ENCODE measurements around the gene IRF8. TPM values are rescaled to one million over a fixed set of nuclear protein-coding genes. Genes with fewer than 3 reads are reported as not detected.
"Not testable (repeated sequence)": the region's sequence is repeated elsewhere in the genome, so short reads cannot be mapped to it uniquely, and the experiment has no call there.

IRF8 gene
- total RNA-seq, 2 experiments from 2014 or later = 4.8 to 4.9 TPM

DNA sequence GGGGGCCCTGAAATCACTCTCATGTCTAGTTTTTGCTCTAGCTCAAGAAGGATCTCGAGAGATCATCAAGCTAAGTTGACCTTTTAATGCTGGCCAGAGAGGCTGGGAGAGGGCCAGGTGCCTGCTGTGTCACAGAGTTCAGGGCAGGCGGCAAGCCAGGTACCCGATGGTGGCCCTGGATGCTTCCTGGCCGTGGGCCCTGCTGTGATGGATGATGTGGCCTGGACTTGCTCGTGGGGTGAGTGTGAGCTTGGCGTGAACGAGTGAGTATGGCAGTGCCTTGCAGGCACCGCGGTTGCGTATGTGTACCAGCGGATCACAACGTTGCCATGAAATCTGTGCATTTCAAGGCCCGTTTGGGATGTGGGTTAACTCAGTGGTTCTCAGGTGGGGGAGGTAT is 7.4 kb downstream of the IRF8 start:
- H3K36me3 Mint-ChIP-seq (ENCODE audit: low read depth) = peaks cover 15% of the 10 kb centered on the region
- peaks cover 7% of the 10 kb centered on the region for H3K27me3 Mint-ChIP-seq
- no peak overlapping the region for H3K27ac Mint-ChIP-seq
- H3K9me3 Mint-ChIP-seq = no peaks in the 10 kb centered on the region
- DNase-seq = no peak
- CTCF ChIA-PET = no interaction called here
- H3K4me3 Mint-ChIP-seq = no peak overlapping the region
- H3K4me1 Mint-ChIP-seq = peaks cover 27% of the 10 kb centered on the region
- POLR2A ChIA-PET = interaction anchor here (0.8 kb wide), 1 partner anchor 77 kb away, joined by 3 read pairs; no protein-coding TSS in a partner anchor

DNA sequence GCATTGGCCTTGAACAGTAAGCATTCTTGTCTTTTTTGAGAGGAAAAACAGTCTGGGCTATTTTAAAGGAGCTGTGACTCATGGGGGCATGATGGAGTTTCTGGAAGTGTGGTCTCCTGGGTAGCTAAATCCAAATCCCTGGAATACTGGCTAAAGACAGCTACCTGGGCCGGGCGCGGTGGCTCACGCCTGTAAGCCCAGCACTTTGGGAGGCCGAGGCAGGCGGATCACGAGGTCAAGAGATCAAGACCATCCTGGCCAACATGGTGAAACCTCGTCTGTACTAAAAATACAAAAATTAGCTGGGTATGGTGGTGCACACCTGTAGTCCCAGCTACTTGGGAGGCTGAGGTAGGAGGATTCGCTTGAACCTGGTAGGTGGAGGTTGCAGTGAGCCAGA is 8.3 kb downstream of the IRF8 start:
- CTCF ChIA-PET, H3K27me3 Mint-ChIP-seq, H3K4me3 Mint-ChIP-seq, H3K9me3 Mint-ChIP-seq, H3K27ac Mint-ChIP-seq, DNase-seq: not testable (repeated sequence)
- peaks cover 18% of the 10 kb centered on the region for H3K4me1 Mint-ChIP-seq
- POLR2A ChIA-PET = interaction anchor here (0.8 kb wide), 1 partner anchor 76 kb away, joined by 3 read pairs; no protein-coding TSS in a partner anchor
- H3K36me3 Mint-ChIP-seq (ENCODE audit: low read depth) = peaks cover 15% of the 10 kb centered on the region

DNA sequence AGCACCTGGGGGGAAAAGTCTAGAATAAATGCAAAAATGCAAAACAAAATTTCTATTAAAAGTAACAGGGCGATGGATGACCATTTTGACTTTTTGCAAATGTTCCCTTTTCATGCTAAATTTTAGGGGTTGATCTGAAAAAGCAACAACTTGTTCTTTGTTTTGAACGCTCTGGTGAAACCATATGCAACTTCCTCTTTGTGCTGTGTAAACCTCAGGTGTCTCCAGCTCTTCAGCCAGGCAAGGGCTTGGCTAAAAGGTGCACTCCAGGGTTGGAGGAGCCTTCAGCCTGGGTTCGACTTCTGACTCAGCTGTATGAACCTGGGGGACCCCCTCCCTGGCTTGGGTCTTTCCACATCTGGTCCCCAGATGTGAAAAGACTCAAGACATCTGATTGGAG is 9.5 kb downstream of the IRF8 start:
- ChIA-PET CTCF (no interaction called here), POLR2A (no interaction called here)
- DNase-seq = no peak
- H3K9me3 Mint-ChIP-seq = no peaks in the 10 kb centered on the region
- no peaks in the 10 kb centered on the region for H3K27me3 Mint-ChIP-seq
- peaks cover 6% of the 10 kb centered on the region for H3K4me1 Mint-ChIP-seq
- H3K27ac Mint-ChIP-seq = no peak overlapping the region
- peaks cover 14% of the 10 kb centered on the region for H3K36me3 Mint-ChIP-seq (ENCODE audit: low read depth)
- no peak overlapping the region for H3K4me3 Mint-ChIP-seq

DNA sequence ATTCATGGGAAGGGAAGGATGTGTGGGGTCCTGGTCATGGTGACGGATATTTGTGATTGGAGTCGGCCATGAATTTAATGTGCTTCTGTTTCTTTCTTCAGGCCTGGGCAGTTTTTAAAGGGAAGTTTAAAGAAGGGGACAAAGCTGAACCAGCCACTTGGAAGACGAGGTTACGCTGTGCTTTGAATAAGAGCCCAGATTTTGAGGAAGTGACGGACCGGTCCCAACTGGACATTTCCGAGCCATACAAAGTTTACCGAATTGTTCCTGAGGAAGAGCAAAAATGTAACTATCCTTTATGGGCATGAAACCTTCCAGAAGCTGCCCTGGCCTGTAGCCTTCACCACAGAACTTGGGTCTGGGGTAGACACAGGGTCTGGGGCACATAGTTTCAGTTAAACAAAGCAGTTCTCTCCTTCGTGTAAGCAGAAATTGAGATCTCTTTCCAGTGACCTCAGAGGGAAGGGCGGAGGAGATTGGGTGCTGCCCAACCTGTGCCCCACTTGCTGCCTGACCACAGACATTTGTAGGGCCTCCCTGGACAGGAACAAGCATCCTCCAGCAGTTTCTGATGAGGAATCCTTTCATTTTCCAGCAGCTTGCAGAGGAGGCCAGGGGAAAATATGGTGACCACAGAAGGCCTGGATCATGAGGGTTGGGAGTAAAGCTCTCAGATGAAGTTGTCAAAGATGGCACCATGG is 10.1 kb downstream of the IRF8 start:
- H3K36me3 Mint-ChIP-seq (ENCODE audit: low read depth) = peaks cover 8% of the 10 kb centered on the region
- no peak overlapping the region for H3K27ac Mint-ChIP-seq
- ChIA-PET CTCF (no interaction called here), POLR2A (no interaction called here)
- peaks cover 3% of the 10 kb centered on the region for H3K4me1 Mint-ChIP-seq
- no peak for DNase-seq
- no peak overlapping the region for H3K4me3 Mint-ChIP-seq
- no peaks in the 10 kb centered on the region for H3K9me3 Mint-ChIP-seq
- no peaks in the 10 kb centered on the region for H3K27me3 Mint-ChIP-seq

DNA sequence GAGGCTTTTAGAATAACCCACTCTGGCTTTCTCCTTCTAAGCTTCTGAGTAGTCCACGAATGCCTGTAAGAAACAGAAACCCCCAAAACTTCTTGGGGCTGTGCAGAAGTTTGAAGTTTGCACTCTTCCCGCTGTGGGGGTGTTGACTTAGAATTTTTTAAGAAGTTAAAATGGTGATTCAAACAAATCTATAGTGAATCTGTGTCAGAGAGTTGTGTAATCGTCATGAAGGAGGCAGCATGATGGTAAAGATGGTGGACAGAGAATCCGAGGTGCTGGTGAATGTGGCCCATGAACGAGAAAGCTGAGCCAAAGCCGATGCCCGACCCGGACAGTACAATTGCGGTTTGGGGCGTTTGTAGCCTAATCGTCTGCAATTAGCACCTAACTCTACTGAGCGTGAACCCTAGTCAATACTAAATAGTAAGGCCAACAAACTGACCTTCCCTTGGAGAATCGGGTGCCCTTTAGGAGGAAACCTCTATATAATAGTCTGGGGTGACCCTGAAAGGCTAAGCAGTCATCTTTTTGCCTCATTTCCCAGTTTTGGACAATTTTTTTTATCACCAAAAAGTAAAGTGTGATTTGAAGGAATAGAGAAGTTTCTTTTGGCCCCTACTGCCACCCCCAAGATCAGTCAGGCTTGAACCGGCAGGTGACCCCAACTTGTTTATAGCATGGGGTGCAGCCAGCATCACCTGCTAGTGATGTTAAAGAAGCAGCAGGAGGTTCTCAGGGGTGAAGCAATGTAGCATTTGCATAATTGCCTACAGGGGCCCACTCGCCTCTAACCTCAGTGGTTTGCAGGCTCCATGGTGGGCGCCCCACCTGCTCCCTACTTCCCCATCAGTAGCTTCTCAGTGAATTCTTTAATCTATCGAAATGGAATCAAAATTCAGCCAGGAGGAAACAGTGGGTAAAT is 11.2 kb downstream of the IRF8 start:
- Mint-ChIP-seq H3K27ac (no peak overlapping the region), H3K4me3 (no peak overlapping the region), H3K9me3 (no peaks in the 10 kb centered on the region), H3K27me3 (no peaks in the 10 kb centered on the region), H3K36me3 (ENCODE audit: low read depth) (peaks cover 2% of the 10 kb centered on the region), H3K4me1 (peaks cover 3% of the 10 kb centered on the region)
- ChIA-PET POLR2A (no interaction called here), CTCF (interaction anchor here (0.9 kb wide), 1 partner anchor 89 kb away, joined by 3 read pairs; no protein-coding TSS in a partner anchor)
- no peak for DNase-seq

DNA sequence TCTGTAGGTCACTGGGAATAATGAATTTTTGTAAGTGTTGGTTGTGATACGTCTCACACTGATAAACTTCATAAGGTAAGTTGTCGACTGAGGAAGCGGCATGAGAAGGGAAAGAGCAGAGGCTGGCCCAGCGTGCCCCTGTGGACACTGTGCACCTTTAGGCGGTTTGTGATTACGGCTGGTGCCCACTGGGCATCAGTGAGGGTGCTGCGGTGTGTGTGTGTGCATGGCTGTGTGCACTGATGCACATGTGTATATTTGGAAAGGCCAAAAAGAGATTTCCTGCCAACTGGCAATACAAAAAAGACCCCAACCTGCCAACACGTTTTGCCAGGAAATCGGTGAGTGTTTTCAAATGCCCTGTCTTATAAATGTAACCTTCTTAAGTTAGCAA is 11.9 kb downstream of the IRF8 start:
- H3K4me1 Mint-ChIP-seq = peaks cover 3% of the 10 kb centered on the region
- no peaks in the 10 kb centered on the region for H3K27me3 Mint-ChIP-seq
- H3K36me3 Mint-ChIP-seq (ENCODE audit: low read depth) = no peaks in the 10 kb centered on the region
- H3K27ac Mint-ChIP-seq = no peak overlapping the region
- H3K4me3 Mint-ChIP-seq = no peak overlapping the region
- no peaks in the 10 kb centered on the region for H3K9me3 Mint-ChIP-seq
- POLR2A ChIA-PET = no interaction called here
- CTCF ChIA-PET = no interaction called here
- no peak for DNase-seq

DNA sequence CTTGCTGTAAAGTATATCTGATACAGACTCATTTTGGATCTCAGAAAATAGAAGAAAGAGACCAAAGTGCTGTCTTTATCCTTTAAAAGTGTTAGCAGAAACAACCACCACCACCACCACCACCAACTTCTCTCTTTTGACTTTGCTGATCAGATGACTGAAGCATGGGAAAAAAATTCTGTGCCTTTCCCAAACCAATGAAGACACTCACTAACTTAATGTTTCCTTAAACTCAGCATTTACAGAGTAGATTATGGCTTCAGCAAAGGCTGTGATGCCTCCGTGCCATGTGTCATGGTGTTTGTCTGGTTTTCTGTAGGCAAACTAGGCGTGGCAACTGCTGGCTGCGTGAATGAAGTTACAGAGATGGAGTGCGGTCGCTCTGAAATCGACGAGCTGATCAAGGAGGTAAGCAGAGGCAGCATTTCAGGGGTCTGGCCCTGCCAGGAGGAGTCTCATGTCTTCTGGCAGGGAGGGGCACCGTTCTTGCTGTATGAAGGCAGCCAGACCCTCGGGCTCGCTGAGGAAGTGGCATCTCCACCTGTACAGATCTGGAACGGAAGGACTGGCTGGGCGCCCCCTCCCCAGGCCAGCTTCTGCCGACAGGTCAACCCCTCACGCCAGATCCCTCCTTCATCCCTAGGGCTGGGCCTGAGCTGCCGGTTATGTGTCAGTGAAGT is 12.4 kb downstream of the IRF8 start:
- no peak for DNase-seq
- H3K4me1 Mint-ChIP-seq = peaks cover 3% of the 10 kb centered on the region
- no peaks in the 10 kb centered on the region for H3K9me3 Mint-ChIP-seq
- H3K4me3 Mint-ChIP-seq = no peak overlapping the region
- no peak overlapping the region for H3K27ac Mint-ChIP-seq
- H3K27me3 Mint-ChIP-seq = no peaks in the 10 kb centered on the region
- ChIA-PET POLR2A (no interaction called here), CTCF (no interaction called here)
- no peaks in the 10 kb centered on the region for H3K36me3 Mint-ChIP-seq (ENCODE audit: low read depth)

DNA sequence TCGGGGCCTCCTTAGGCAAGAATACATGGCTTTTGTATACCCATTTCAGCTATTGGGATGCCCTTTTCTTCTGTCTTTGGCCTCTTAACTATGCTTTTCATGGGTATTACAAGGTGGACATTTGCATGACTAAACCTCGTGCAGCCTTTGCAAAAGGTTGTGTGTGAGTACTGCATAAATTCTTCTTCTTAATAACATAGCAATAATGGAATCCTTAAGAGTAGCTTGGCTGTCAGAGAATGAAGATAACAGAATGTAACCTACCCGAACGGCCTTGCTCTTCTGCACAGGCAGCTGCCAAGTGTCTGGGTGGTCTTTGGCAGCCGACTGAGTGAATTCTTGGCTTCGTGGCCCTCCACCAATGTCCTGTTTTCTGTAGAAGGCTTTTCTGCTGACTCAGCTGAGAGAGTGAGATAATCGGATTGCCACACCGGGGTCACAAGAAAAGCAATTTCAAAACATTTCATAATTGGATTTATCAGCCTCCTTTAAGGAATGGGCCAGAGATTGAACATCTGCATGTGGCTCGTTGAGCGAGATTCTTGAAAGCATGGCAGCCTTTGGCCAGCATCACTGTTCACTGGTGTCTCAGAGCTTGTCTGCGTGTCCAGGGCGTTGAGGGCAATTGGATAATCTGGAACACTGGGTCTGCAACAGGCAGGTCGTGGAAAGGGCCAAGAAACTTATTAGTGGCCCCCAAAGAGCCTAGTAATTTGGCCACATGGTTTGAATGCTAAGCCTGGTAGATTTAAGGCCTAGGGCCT is 13.4 kb downstream of the IRF8 start:
- DNase-seq = no peak
- Mint-ChIP-seq H3K27me3 (no peaks in the 10 kb centered on the region), H3K9me3 (no peaks in the 10 kb centered on the region), H3K36me3 (ENCODE audit: low read depth) (no peaks in the 10 kb centered on the region), H3K4me3 (no peak overlapping the region), H3K27ac (no peak overlapping the region), H3K4me1 (peaks cover 3% of the 10 kb centered on the region)
- CTCF ChIA-PET = no interaction called here
- POLR2A ChIA-PET = no interaction called here

DNA sequence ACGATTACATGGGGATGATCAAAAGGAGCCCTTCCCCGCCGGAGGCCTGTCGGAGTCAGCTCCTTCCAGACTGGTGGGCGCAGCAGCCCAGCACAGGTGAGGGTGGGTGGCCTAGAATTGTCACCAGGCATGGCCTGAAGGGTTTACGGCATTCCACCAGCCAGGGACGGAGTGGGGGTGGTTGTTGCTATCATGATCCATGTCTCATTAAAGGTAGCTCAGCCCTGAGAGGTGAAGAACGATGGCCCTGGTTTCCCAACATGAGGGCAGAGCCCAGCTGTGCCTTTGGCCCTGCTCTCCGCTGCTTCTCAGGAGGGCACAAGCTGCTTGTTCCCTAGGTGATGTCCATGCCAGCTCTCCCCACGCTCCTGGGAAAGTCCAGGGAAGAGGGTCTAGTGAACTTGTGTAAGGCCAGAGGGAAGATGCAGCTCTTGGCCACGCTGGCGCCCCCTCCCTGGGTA is 14.2 kb downstream of the IRF8 start:
- H3K9me3 Mint-ChIP-seq = no peaks in the 10 kb centered on the region
- no peak overlapping the region for H3K27ac Mint-ChIP-seq
- peaks cover 3% of the 10 kb centered on the region for H3K4me1 Mint-ChIP-seq
- CTCF ChIA-PET = no interaction called here
- no peak for DNase-seq
- H3K4me3 Mint-ChIP-seq = no peak overlapping the region
- H3K36me3 Mint-ChIP-seq (ENCODE audit: low read depth) = no peaks in the 10 kb centered on the region
- POLR2A ChIA-PET = no interaction called here
- H3K27me3 Mint-ChIP-seq = no peaks in the 10 kb centered on the region

DNA sequence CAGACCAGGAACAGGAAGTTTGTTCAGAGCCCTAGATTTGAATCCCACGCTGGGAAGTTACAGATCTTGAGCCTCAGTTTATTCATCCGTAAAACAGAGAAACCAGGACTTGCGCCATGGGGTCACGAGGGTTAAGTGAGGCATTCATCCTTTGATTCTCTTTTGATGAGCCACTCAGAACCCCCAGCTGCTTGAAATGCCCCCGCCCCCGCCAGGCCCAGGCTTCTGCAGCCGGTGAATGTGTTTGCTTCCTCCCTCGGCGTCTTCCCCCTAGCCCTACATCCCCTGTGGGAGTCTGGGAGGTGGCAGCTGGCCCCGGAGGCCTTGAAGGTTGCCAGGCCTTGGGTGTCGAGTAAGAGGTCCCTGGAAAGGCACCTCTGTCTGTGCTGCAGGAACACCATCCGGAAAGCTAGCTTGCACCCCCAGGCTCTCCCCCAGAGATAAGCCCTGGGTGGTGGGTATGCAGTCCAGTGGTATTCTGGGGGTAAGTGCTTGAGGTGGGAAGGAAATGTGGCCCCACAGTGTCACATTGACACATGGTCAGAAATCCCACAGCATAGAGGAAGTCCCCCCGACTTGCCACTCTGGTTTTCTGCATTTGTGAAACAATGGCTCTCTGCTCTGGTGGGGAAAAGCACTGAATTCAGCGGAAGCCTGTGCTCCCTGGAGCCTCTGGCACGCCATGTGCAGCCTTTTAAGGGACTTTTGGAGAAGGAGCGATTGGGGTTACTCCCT is 14.9 kb downstream of the IRF8 start:
- Mint-ChIP-seq H3K27me3 (no peaks in the 10 kb centered on the region), H3K36me3 (ENCODE audit: low read depth) (no peaks in the 10 kb centered on the region), H3K9me3 (no peaks in the 10 kb centered on the region), H3K27ac (no peak overlapping the region), H3K4me1 (no peaks in the 10 kb centered on the region), H3K4me3 (no peak overlapping the region)
- no peak for DNase-seq
- POLR2A ChIA-PET = no interaction called here
- CTCF ChIA-PET = no interaction called here

DNA sequence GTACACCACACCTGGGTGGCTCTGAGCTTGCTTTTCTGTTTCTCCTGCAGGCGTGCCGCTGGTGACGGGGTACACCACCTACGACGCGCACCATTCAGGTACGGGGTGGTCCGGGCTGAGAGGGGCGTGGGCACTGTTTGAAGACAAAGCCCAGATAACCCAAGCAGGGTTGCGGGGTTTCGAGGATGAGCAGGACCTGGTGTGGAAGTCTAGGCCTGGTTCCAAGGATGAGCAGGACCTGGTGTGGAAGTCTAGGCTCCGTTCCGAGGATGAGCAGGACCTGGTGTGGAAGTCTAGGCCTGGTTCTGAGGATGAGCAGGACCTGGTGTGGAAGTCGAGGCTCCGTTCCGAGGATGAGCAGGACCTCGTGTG is 15.4 kb downstream of the IRF8 start:
- Mint-ChIP-seq H3K27ac (no peak overlapping the region), H3K4me3 (no peak overlapping the region), H3K27me3 (no peaks in the 10 kb centered on the region), H3K9me3 (no peaks in the 10 kb centered on the region), H3K4me1 (no peaks in the 10 kb centered on the region), H3K36me3 (ENCODE audit: low read depth) (no peaks in the 10 kb centered on the region)
- POLR2A ChIA-PET = no interaction called here
- DNase-seq = no peak
- CTCF ChIA-PET = no interaction called here

DNA sequence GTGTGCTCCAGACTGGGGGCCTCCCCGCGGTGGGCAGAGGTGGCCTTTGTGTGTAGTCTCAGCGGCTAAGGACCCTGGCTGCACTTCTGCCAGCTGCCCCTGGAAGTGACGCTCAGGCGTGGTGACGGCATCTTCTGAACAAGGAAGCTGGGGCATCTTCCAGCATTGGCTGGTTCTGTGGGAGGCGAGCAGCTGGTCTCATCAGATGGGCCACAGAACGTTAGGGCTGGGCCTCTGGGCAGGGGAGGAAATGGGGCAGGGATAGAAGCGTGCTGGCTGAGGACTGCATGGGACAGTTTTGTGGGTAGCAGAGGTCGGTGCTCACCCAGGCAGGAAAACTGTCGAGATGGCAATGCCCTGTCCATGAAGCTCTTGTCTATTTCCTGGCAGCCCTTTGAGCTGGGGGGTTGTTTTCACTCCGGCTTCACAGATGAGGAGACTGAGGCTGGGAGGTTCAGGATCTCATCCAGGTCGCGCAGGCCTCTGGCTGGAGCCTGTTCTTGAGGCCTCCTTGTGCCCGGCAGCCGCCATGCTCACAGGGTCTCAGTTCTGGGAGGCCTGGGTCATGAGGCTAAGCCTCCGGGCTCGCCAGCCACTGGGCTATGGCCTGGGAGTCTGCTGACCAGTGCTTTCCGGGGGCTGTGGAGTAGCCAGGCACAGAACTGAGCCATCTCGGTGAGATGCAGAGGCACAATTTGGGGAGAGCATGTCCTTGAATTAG is 16.3 kb downstream of the IRF8 start:
- H3K4me1 Mint-ChIP-seq = no peaks in the 10 kb centered on the region
- H3K4me3 Mint-ChIP-seq = no peak overlapping the region
- H3K36me3 Mint-ChIP-seq (ENCODE audit: low read depth) = no peaks in the 10 kb centered on the region
- no peaks in the 10 kb centered on the region for H3K27me3 Mint-ChIP-seq
- CTCF ChIA-PET = interaction anchor here (1.3 kb wide), 1 partner anchor 94 kb away, joined by 4 read pairs; no protein-coding TSS in a partner anchor
- POLR2A ChIA-PET = no interaction called here
- H3K9me3 Mint-ChIP-seq = no peaks in the 10 kb centered on the region
- no peak overlapping the region for H3K27ac Mint-ChIP-seq
- no peak for DNase-seq
